GM23338 (cell line): ENCODE data around the gene AZU1. TPM values are rescaled to one million over a fixed set of nuclear protein-coding genes. Genes with fewer than 3 reads are reported as not detected.

Source experiments
- ATAC-seq: fragments of 200-7000 bp; cut with Tn5 transposase; 3 replicates; pipeline ENCODE4 v1.9.1; 2020
- DNase-seq: peaks from one replicate; pipeline ENCODE4 v3.0.0-alpha.2; 2015; ENCODE audit warnings: low spot score
- H2AFZ ChIP-seq: fragments of 200-600 bp; sonication (generic); 2 replicates; pipeline ENCODE4 v1.8.0; 2016; ENCODE audit warnings: antibody characterized with exemption, mild to moderate bottlenecking, moderate library complexity
- H3F3A ChIP-seq: fragments of 200-600 bp; sonication (generic); replicated peaks from 2 replicates; pipeline ENCODE4 v1.8.0; 2017; ENCODE audit warnings: antibody characterized with exemption, mixed run types, low read depth
- H3K27ac ChIP-seq: fragments of 200-600 bp; sonication (generic); 2 replicates; pipeline ENCODE4 v1.6.1; 2016; ENCODE audit warnings: low read depth
- H3K27me3 ChIP-seq: fragments of 200-600 bp; sonication (generic); 2 replicates; pipeline ENCODE4 v1.8.0; 2016; ENCODE audit warnings: mild to moderate bottlenecking, mixed run types, moderate library complexity; ENCODE audit not compliant: insufficient read depth
- H3K36me3 ChIP-seq: fragments of 200-600 bp; sonication (generic); 2 replicates; pipeline ENCODE4 v1.8.0; 2016; ENCODE audit warnings: mild to moderate bottlenecking; ENCODE audit not compliant: insufficient read depth
- H3K4me1 ChIP-seq: fragments of 200-600 bp; sonication (generic); 2 replicates; pipeline ENCODE4 v1.8.0; 2016; ENCODE audit warnings: mild to moderate bottlenecking, moderate library complexity; ENCODE audit not compliant: insufficient read depth
- H3K4me2 ChIP-seq: fragments of 200-600 bp; sonication (generic); 2 replicates; pipeline ENCODE4 v1.7.1; 2017; ENCODE audit warnings: mixed run types
- H3K4me3 ChIP-seq: fragments of 200-600 bp; sonication (generic); 2 replicates; pipeline ENCODE4 v1.6.1; 2016; ENCODE audit warnings: mixed run types
- H3K79me2 ChIP-seq: fragments of 200-600 bp; sonication (generic); replicated peaks from 2 replicates; pipeline ENCODE4 v1.8.0; 2017; ENCODE audit warnings: mild to moderate bottlenecking; ENCODE audit not compliant: insufficient read depth
- H3K9me2 ChIP-seq: fragments of 200-600 bp; sonication (generic); 2 replicates; pipeline ENCODE4 v1.8.0; 2017; ENCODE audit not compliant: insufficient read depth
- H4K20me1 ChIP-seq: fragments of 200-600 bp; sonication (generic); replicated peaks from 2 replicates; pipeline ENCODE4 v1.8.0; 2017; ENCODE audit warnings: mild to moderate bottlenecking; ENCODE audit not compliant: insufficient read depth
- H3K27ac Mint-ChIP-seq: 2 replicates; pipeline ENCODE4 v1.8.0; 2020; ENCODE audit warnings: inconsistent platforms, mild to moderate bottlenecking, moderate library complexity, mixed read lengths
- H3K27me3 Mint-ChIP-seq: 3 replicates; pipeline ENCODE4 v1.8.0; 2022; ENCODE audit warnings: low read depth, mild to moderate bottlenecking, moderate library complexity, mixed read lengths, inconsistent platforms; ENCODE audit not compliant: insufficient read depth, poor library complexity
- H3K36me3 Mint-ChIP-seq: 3 replicates; pipeline ENCODE4 v1.8.0; 2021; ENCODE audit warnings: low read depth, mild to moderate bottlenecking, inconsistent platforms, moderate library complexity, mixed read lengths
- H3K4me1 Mint-ChIP-seq: 3 replicates; pipeline ENCODE4 v1.8.0; 2020; ENCODE audit warnings: mild to moderate bottlenecking, inconsistent platforms, mixed read lengths
- H3K4me3 Mint-ChIP-seq: 3 replicates; pipeline ENCODE4 v1.8.0; 2021; ENCODE audit warnings: moderate library complexity, mild to moderate bottlenecking, inconsistent platforms, mixed read lengths
- H3K9me3 Mint-ChIP-seq: 3 replicates; pipeline ENCODE4 v1.8.0; 2020; ENCODE audit warnings: moderate library complexity, mild to moderate bottlenecking, inconsistent platforms, mixed read lengths
- ETS1 ChIP-seq: IDR thresholded peaks from 2 replicates; pipeline ENCODE4 v1.6.1; 2016; ENCODE audit warnings: antibody characterized with exemption
- ZNF462 ChIP-seq: fragments of 250-450 bp; sonication (Bioruptor Pico); IDR thresholded peaks from 2 replicates; pipeline ENCODE4 v1.5.0; 2020; ENCODE audit warnings: mild to moderate bottlenecking, moderate library complexity
- polyA plus RNA-seq: library from polyadenylated mRNA; unstranded; fragments of >200 nt; fragmentation: Nextera tagmentation; extraction: Ambion mirVana; gene quantifications from 2 replicates; pipeline ENCODE4 v1.2.1, GENCODE V29; 2016
- total RNA-seq: library from RNA; depleted of rRNA; stranded (reverse); fragments of >200 nt; shearing (Covaris generic); gene quantifications from 2 replicates; pipeline ENCODE4 v1.2.3, GENCODE V29; 2014

AZU1 gene
- total and polyA plus RNA-seq, 2 experiments from 2014 or later, result 0.78 to 1.4 TPM

- Histone ChIP-seq H3K4me2 (peak overlapping the region; percentile 78), H3K36me3 (no peaks in the 10 kb centered on the region), H4K20me1 (no peaks in the 10 kb centered on the region), H2AFZ (no peak overlapping the region), H3F3A (peaks cover 22% of the 10 kb centered on the region; the same call in 1 of the 2 replicates), H3K79me2 (peaks cover 25% of the 10 kb centered on the region), H3K27me3 (no peaks in the 10 kb centered on the region), H3K27ac (peak overlapping the region; percentile 94), H3K4me1 (peaks cover 27% of the 10 kb centered on the region), H3K9me2 (no peaks in the 10 kb centered on the region), H3K4me3 (peak overlapping the region; percentile 52)
- Mint-ChIP-seq H3K27ac (peak overlapping the region; percentile 94), H3K4me3 (peak overlapping the region; percentile 58), H3K27me3 (peaks cover 14% of the 10 kb centered on the region), H3K9me3 (no peaks in the 10 kb centered on the region), H3K4me1 (peaks cover 20% of the 10 kb centered on the region), H3K36me3 (no peaks in the 10 kb centered on the region)
- TF ChIP-seq ETS1, result no peak
- TF ChIP-seq ZNF462 (CRISPR knock-in tag), result peak; percentile 55; the same call in 1 of the 2 replicates
- peak; percentile 94 for DNase-seq
- peak; percentile 92 for ATAC-seq
Measured at GRCh38 chr19:782185-782877, 45.3 kb upstream of the AZU1 start.
